Fibroblast of lung (primary cell): Measurements from ENCODE around the gene NINL. TPM values are rescaled to one million over a fixed set of nuclear protein-coding genes. Genes with fewer than 3 reads are reported as not detected.

Experiments used
- DNase-seq, 2 donors: peaks; one replicate each; pipeline versions ENCODE4 v3.0.0 to v3.0.0-alpha.2; 2010; ENCODE audit warnings: low read depth in 2 of 2
- H2AFZ ChIP-seq: 2 replicates; pipeline ENCODE4 v1.5.1; 2012; ENCODE audit warnings: low read length, control low read depth, inconsistent platforms
- H3K27ac ChIP-seq: 2 replicates; pipeline ENCODE4 v1.5.1; 2011; ENCODE audit warnings: low read length, control low read depth; ENCODE audit not compliant: insufficient read depth
- H3K27me3 ChIP-seq: 2 replicates; pipeline ENCODE4 v1.5.1; 2011; ENCODE audit warnings: mild to moderate bottlenecking, low read length; ENCODE audit not compliant: control insufficient read depth, insufficient read depth
- H3K36me3 ChIP-seq: 2 replicates; pipeline ENCODE4 v1.5.1; 2011; ENCODE audit warnings: low read length; ENCODE audit not compliant: control insufficient read depth, insufficient read depth
- H3K4me1 ChIP-seq: 2 replicates; pipeline ENCODE4 v1.5.1; 2011; ENCODE audit warnings: low read length; ENCODE audit not compliant: control insufficient read depth, insufficient read depth; ENCODE audit errors: extremely low read depth
- H3K4me2 ChIP-seq: 2 replicates; pipeline ENCODE4 v1.5.1; 2011; ENCODE audit warnings: low read length, control low read depth; ENCODE audit not compliant: insufficient read depth; ENCODE audit errors: extremely low read depth
- H3K4me3 ChIP-seq, 4 experiments: fragments of 200-600 bp in 1 of 4; sonication (generic) in 1 of 4; replicated peaks in 1 of 4; 2 replicates each; pipeline ENCODE4 v1.5.1; 2011 to 2016; ENCODE audit warnings: low read length in 4 of 4, low read depth in 3 of 4, mild to moderate bottlenecking in 3 of 4, control low read depth in 2 of 4, inconsistent platforms in 1 of 4, mixed read lengths in 1 of 4; ENCODE audit not compliant: insufficient read depth in 1 of 4; ENCODE audit errors: control extremely low read depth in 1 of 4
- H3K79me2 ChIP-seq: 2 replicates; pipeline ENCODE4 v1.5.1; 2012; ENCODE audit warnings: mild to moderate bottlenecking, low read length, inconsistent platforms; ENCODE audit not compliant: control insufficient read depth, insufficient read depth
- H3K9ac ChIP-seq: 2 replicates; pipeline ENCODE4 v1.5.1; 2011; ENCODE audit warnings: mild to moderate bottlenecking, low read length, control low read depth; ENCODE audit not compliant: insufficient read depth
- H3K9me3 ChIP-seq: 2 replicates; pipeline ENCODE4 v1.5.1; 2012; ENCODE audit warnings: low read depth, low read length; ENCODE audit not compliant: control insufficient read depth, insufficient read depth
- H4K20me1 ChIP-seq: 2 replicates; pipeline ENCODE4 v1.5.1; 2011; ENCODE audit warnings: low read length; ENCODE audit not compliant: control insufficient read depth, insufficient read depth; ENCODE audit errors: extremely low read depth
- EZH2 ChIP-seq: IDR thresholded peaks from 2 replicates; pipeline ENCODE4 v1.5.1; 2012; ENCODE audit warnings: low read length, control low read depth, mild to moderate bottlenecking; ENCODE audit errors: missing control alignments
- polyA plus RNA-seq, 2 donors: library from polyadenylated mRNA; depleted of rRNA in 1 of 2; stranded (reverse) in 1 of 2; unstranded in 1 of 2; fragments of >200 nt; gene quantifications; 2 replicates each; pipeline ENCODE4 v1.2.1, GENCODE V29; 2011 to 2012; ENCODE audit warnings: missing spikeins in 1 of 2
- total RNA-seq: library from RNA; depleted of rRNA; stranded (reverse); fragments of >200 nt; gene quantifications from 2 replicates; pipeline ENCODE4 v1.2.1, GENCODE V29; 2014
- TF ChIP-seq, protein P1 (sequence below), 2 donors: IDR thresholded peaks in 1 of 2; conservative IDR thresholded peaks in 1 of 2; 1 replicate in 1 of 2; 2 replicates in 1 of 2; pipeline ENCODE4 v1.5.1; 2011 to 2012; ENCODE audit warnings: low read length in 2 of 2, control low read depth in 1 of 2, inconsistent platforms in 1 of 2, low read depth in 1 of 2, mild to moderate bottlenecking in 1 of 2

Gene NINL
- total and polyA plus RNA-seq, 2 donors (not counting 1 experiment from before 2014, with no cell fraction given) = 4.4 to 16.3 TPM

DNA sequence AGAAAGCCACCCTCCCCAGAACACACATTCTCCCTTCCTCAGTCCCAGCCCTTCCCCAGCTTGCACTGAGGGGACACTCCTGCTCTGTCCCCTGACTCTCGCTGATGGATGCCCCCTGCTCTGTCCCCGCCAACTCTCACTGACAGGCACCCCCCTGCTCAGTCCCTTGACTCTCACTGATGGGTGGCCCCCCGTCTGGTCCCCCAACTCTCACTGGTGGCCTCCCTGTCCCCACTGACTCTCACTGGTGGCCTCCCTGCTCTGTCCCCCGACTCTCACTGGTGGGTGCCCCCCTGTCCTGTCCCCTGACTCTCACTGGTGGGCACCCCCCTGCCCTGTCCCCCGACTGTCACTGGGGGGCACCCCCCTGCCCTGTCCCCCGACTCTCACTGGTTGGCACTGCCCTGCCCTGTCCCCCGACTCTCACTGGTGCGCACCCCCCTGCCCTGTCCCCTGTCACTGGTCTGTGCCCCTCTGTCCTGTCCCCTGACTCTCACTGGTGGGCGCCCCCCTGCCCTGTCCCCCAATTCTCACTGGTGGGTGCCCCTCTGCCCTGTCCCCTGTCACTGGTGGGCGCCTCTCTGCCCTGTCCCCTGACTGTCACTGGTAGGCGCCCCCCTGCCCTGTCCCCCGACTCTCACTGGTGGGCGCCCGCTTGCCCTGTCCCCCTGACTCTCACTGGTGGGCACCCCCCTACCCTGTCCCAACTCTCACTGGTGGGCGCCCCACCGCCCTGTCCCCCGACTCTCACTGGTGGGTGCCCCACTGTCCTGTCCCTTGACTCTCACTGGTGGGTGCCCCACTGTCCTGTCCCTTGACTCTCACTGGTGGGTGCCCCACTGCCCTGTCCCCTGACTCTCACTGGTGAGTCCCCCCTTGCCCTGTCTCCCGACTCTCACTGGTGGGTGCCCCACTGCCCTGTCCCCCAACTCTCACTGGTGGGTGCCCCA, 116.9 kb downstream of the NINL start:
- Histone ChIP-seq H3K4me3 (no peak overlapping the region), H2AFZ (no peak overlapping the region), H3K4me2 (no peak overlapping the region), H3K9me3 (no peaks in the 10 kb centered on the region), H3K79me2 (no peaks in the 10 kb centered on the region), H3K4me1 (no peaks in the 10 kb centered on the region), H3K27me3 (no peaks in the 10 kb centered on the region), H3K27ac (no peak overlapping the region), H3K9ac (no peak overlapping the region), H3K36me3 (no peaks in the 10 kb centered on the region), H4K20me1 (no peaks in the 10 kb centered on the region)
- no peak for TF ChIP-seq EZH2
- TF ChIP-seq, protein P1, sequence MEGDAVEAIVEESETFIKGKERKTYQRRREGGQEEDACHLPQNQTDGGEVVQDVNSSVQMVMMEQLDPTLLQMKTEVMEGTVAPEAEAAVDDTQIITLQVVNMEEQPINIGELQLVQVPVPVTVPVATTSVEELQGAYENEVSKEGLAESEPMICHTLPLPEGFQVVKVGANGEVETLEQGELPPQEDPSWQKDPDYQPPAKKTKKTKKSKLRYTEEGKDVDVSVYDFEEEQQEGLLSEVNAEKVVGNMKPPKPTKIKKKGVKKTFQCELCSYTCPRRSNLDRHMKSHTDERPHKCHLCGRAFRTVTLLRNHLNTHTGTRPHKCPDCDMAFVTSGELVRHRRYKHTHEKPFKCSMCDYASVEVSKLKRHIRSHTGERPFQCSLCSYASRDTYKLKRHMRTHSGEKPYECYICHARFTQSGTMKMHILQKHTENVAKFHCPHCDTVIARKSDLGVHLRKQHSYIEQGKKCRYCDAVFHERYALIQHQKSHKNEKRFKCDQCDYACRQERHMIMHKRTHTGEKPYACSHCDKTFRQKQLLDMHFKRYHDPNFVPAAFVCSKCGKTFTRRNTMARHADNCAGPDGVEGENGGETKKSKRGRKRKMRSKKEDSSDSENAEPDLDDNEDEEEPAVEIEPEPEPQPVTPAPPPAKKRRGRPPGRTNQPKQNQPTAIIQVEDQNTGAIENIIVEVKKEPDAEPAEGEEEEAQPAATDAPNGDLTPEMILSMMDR (conservative IDR thresholded peaks at IDR 0.05 in 1 of 2, IDR thresholded peaks at IDR 0.05 in 1 of 2; ENCODE audit: low read depth in 1 of 2, low read length in 2 of 2) = no peak
- DNase-seq = no peak

DNA sequence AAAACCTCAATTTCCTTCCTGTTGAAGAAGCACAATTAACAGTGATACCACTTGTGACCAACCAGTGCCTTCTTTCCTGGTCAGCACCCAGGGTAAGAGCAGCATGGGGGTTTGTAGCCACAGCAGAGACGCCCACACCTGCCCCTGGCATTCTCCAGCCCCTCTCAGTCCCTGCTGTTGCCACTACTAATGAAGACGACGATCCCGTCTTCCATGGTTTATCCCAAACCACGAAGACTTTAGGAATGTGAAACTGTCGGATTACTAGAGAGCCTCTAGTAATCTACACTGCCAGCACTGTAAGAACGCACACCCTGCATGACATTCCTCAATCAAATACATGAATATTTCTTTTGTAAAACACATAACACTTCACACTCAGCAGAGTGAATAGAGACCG, 117.9 kb downstream of the NINL start:
- H3K4me3 ChIP-seq = no peak overlapping the region
- H3K9me3 ChIP-seq = no peaks in the 10 kb centered on the region
- H2AFZ ChIP-seq = no peak overlapping the region
- H3K27ac ChIP-seq = no peak overlapping the region
- TF ChIP-seq EZH2 = no peak
- TF ChIP-seq, protein P1 (conservative IDR thresholded peaks at IDR 0.05 in 1 of 2, IDR thresholded peaks at IDR 0.05 in 1 of 2; ENCODE audit: low read depth in 1 of 2, low read length in 2 of 2) = no peak
- H3K4me2 ChIP-seq = no peak overlapping the region
- H3K4me1 ChIP-seq = no peaks in the 10 kb centered on the region
- H3K79me2 ChIP-seq = no peaks in the 10 kb centered on the region
- no peak overlapping the region for H3K9ac ChIP-seq
- no peak for DNase-seq
- no peaks in the 10 kb centered on the region for H3K36me3 ChIP-seq
- H3K27me3 ChIP-seq = no peaks in the 10 kb centered on the region
- no peaks in the 10 kb centered on the region for H4K20me1 ChIP-seq

DNA sequence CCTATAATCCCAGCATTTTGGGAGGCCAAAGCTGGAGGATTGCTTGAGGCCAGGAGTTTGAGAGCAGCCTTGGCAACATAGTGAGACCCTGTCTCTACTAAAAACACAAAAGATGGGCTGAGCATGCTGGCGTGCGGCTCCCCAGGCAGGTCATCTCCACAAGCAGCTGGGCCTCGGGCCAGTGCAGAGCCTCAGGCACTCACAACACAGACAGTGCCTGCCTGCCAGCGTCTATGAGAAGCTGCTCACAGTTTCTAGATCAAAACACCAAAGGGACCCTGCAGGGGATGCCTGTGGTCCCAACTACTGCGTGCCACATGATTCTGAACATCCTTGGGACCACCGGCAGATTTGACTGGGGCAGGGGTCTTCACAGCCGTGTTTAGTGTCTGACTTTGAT, 118.5 kb downstream of the NINL start:
- Histone ChIP-seq H3K79me2 (no peaks in the 10 kb centered on the region), H3K27me3 (no peaks in the 10 kb centered on the region), H2AFZ (no peak overlapping the region), H3K36me3 (no peaks in the 10 kb centered on the region), H3K9ac (no peak overlapping the region), H3K4me3 (no peak overlapping the region), H3K4me2 (no peak overlapping the region), H3K9me3 (no peaks in the 10 kb centered on the region), H4K20me1 (no peaks in the 10 kb centered on the region), H3K27ac (no peak overlapping the region), H3K4me1 (no peaks in the 10 kb centered on the region)
- DNase-seq = no peak
- TF ChIP-seq, protein P1 (conservative IDR thresholded peaks at IDR 0.05 in 1 of 2, IDR thresholded peaks at IDR 0.05 in 1 of 2; ENCODE audit: low read depth in 1 of 2, low read length in 2 of 2) = no peak
- TF ChIP-seq EZH2 = no peak
